Uterus (tissue), 4 donors: ENCODE measurements around the gene NRG3. TPM values are rescaled to one million over a fixed set of nuclear protein-coding genes. Genes with fewer than 3 reads are reported as not detected.

Source experiments
- DNase-seq, 2 donors: peaks; one replicate each; pipeline ENCODE4 v3.0.0-alpha.2; 2019 to 2020
- H3K27ac ChIP-seq, 2 donors: fragments of 200-600 bp; sonication (generic); 1 replicate in 1 of 2; 2 replicates in 1 of 2; pipeline ENCODE4 v1.5.1; 2016 to 2018
- H3K27me3 ChIP-seq, 2 donors: fragments of 200-600 bp; sonication (generic); one replicate each; pipeline ENCODE4 v1.5.1; 2018 to 2019; ENCODE audit warnings: control low read depth in 1 of 2
- H3K36me3 ChIP-seq, 2 donors: fragments of 200-600 bp; sonication (generic); one replicate each; pipeline ENCODE4 v1.5.1; 2019; ENCODE audit warnings: control low read depth in 1 of 2
- H3K4me1 ChIP-seq, 2 donors: fragments of 200-600 bp; sonication (generic); one replicate each; pipeline ENCODE4 v1.5.1; 2018 to 2019; ENCODE audit warnings: control low read depth in 1 of 2
- H3K4me3 ChIP-seq, 2 donors: fragments of 200-600 bp; sonication (generic); 1 replicate in 1 of 2; 2 replicates in 1 of 2; pipeline ENCODE4 v1.5.1; 2018 to 2019; ENCODE audit warnings: mild to moderate bottlenecking in 1 of 2
- H3K9me3 ChIP-seq, 2 donors: fragments of 200-600 bp; sonication (generic); one replicate each; pipeline ENCODE4 v1.5.1; 2019; ENCODE audit warnings: control low read depth in 1 of 2
- POLR2A ChIP-seq, 2 donors: fragments of 450-650 bp; IDR thresholded peaks; one replicate each; pipeline ENCODE4 v1.6.1; 2016; ENCODE audit warnings: antibody characterized with exemption in 2 of 2, mild to moderate bottlenecking in 1 of 2, moderate library complexity in 1 of 2
- intact Hi-C: fragments of 100-400 bp; cut with DNase I; formaldehyde crosslinking; loops from one replicate; pipeline ENCODE4 v1.15.1; 2023; ENCODE audit warnings: low total_unique reads
- total RNA-seq, 4 donors: library from RNA; depleted of rRNA in 3 of 4; stranded (reverse); fragments of >200 nt in 3 of 4; gene quantifications; one replicate each; pipeline versions ENCODE4 v1.1.0 to v1.2.4, GENCODE V29; 2014 to 2023
- TF ChIP-seq, protein P1 (sequence below), 4 experiments: fragments of 200-600 bp in 2 of 4; fragments of 450-650 bp in 2 of 4; sonication (generic) in 2 of 4; IDR thresholded peaks; one replicate each; pipeline ENCODE4 v1.5.1; 2016 to 2019; ENCODE audit warnings: antibody characterized with exemption in 4 of 4, mild to moderate bottlenecking in 2 of 4, moderate library complexity in 1 of 4
- donor health status: DM: yes; HTN: yes; CAD: no.

Gene NRG3
- total RNA-seq, 4 donors from 2014 or later, result 0.27 to 1.0 TPM; not detected in 2

DNA sequence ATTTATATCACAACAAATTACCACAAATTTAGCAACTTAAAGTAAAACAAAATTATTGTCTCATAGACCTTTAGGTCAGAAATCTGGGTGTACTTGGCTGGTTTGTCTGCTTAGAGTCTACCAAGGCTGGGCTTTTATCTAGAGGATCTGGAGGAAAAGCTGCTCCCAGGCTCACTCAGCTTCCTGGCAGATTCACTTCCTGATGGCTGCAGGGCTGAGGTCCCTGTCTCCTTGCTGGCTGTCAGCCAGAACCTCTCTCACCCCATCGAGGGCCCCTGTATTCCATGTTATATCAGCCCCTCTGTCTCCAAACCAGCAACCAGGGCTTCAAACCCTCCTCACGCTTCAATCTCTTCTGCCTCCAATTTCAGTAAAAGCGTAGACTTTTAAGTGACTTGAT is 734.9 kb downstream of the NRG3 start:
- intact Hi-C loops, result no loop called here
- no peaks in the 10 kb centered on the region for H3K27me3 ChIP-seq
- no peaks in the 10 kb centered on the region for H3K36me3 ChIP-seq
- DNase-seq, result no peak
- H3K4me3 ChIP-seq, result no peak overlapping the region
- no peaks in the 10 kb centered on the region for H3K4me1 ChIP-seq
- H3K9me3 ChIP-seq, result no peaks in the 10 kb centered on the region
- no peak overlapping the region for H3K27ac ChIP-seq
- no peak for TF ChIP-seq POLR2A (IDR thresholded peaks at IDR 0.05)
- TF ChIP-seq, protein P1, sequence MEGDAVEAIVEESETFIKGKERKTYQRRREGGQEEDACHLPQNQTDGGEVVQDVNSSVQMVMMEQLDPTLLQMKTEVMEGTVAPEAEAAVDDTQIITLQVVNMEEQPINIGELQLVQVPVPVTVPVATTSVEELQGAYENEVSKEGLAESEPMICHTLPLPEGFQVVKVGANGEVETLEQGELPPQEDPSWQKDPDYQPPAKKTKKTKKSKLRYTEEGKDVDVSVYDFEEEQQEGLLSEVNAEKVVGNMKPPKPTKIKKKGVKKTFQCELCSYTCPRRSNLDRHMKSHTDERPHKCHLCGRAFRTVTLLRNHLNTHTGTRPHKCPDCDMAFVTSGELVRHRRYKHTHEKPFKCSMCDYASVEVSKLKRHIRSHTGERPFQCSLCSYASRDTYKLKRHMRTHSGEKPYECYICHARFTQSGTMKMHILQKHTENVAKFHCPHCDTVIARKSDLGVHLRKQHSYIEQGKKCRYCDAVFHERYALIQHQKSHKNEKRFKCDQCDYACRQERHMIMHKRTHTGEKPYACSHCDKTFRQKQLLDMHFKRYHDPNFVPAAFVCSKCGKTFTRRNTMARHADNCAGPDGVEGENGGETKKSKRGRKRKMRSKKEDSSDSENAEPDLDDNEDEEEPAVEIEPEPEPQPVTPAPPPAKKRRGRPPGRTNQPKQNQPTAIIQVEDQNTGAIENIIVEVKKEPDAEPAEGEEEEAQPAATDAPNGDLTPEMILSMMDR (IDR thresholded peaks at IDR 0.05), result no peak

GRCh38 chr10:82618007-82618406 is 743.0 kb downstream of the NRG3 start:
- Histone ChIP-seq H3K36me3 (no peaks in the 10 kb centered on the region), H3K4me1 (no peaks in the 10 kb centered on the region), H3K9me3 (no peaks in the 10 kb centered on the region), H3K27me3 (no peaks in the 10 kb centered on the region), H3K27ac (no peak overlapping the region), H3K4me3 (no peak overlapping the region)
- intact Hi-C loops, result no loop called here
- no peak for TF ChIP-seq POLR2A (IDR thresholded peaks at IDR 0.05)
- TF ChIP-seq, protein P1 (IDR thresholded peaks at IDR 0.05), result no peak
- no peak for DNase-seq

GRCh38 chr10:82621680-82622079 is 746.7 kb downstream of the NRG3 start:
- DNase-seq, result no peak
- Histone ChIP-seq H3K4me1 (no peaks in the 10 kb centered on the region), H3K9me3 (no peaks in the 10 kb centered on the region), H3K4me3 (no peak overlapping the region), H3K27me3 (no peaks in the 10 kb centered on the region), H3K27ac (no peak overlapping the region), H3K36me3 (no peaks in the 10 kb centered on the region)
- TF ChIP-seq, protein P1 (IDR thresholded peaks at IDR 0.05), result no peak
- no peak for TF ChIP-seq POLR2A (IDR thresholded peaks at IDR 0.05)
- intact Hi-C loops, result no loop called here

DNA sequence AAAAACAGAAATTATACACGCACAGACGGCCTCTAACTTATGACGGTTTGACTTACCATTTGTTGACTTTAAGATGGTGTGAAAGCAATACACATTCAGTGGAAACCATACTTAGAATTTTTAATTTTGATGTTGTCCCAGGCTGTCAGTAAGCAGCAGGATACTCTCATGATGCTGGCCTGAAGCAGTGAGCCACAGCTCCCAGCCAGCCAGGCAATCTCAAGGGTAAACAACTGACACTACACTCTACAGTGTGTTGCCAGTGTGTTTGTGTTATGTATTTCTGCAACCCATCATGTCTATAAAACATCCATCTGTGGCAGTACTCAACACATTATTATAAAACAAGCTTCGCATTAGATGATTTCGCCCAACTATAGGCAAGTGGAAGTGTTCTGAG is 747.5 kb downstream of the NRG3 start:
- H3K9me3 ChIP-seq, result no peaks in the 10 kb centered on the region
- no peak overlapping the region for H3K27ac ChIP-seq
- H3K4me3 ChIP-seq, result no peak overlapping the region
- H3K4me1 ChIP-seq, result no peaks in the 10 kb centered on the region
- H3K36me3 ChIP-seq, result no peaks in the 10 kb centered on the region
- intact Hi-C loops, result no loop called here
- no peak for TF ChIP-seq POLR2A (IDR thresholded peaks at IDR 0.05)
- TF ChIP-seq, protein P1 (IDR thresholded peaks at IDR 0.05), result no peak
- no peaks in the 10 kb centered on the region for H3K27me3 ChIP-seq
- no peak for DNase-seq

- H3K36me3 ChIP-seq, result no peaks in the 10 kb centered on the region
- intact Hi-C loops, result no loop called here
- H3K27me3 ChIP-seq, result no peaks in the 10 kb centered on the region
- no peaks in the 10 kb centered on the region for H3K9me3 ChIP-seq
- no peaks in the 10 kb centered on the region for H3K4me1 ChIP-seq
- no peak for TF ChIP-seq POLR2A (IDR thresholded peaks at IDR 0.05)
- TF ChIP-seq, protein P1 (IDR thresholded peaks at IDR 0.05), result no peak
- H3K27ac ChIP-seq, result no peak overlapping the region
- no peak overlapping the region for H3K4me3 ChIP-seq
- no peak for DNase-seq
Observed at GRCh38 chr10:82625512-82626189, 750.7 kb downstream of the NRG3 start.
